ENCODE results near the gene OSBPL3.

OSBPL3 gene

GRCh38 chr7:24784277-24784676 is 195.7 kb downstream of the OSBPL3 start:
- no peak overlapping the region for H3K4me3 ChIP-seq (ENCODE audit: low read depth in 1 of 2, low read length in 2 of 2)
- no peaks in the 10 kb centered on the region for H3K27me3 ChIP-seq (ENCODE audit: low read depth, low read length)
- H3K4me1 ChIP-seq (ENCODE audit: control insufficient read depth in 1 of 2, insufficient read depth in 2 of 2, low read length in 2 of 2), result no peaks in the 10 kb centered on the region
- H3K27ac ChIP-seq (ENCODE audit: low read length), result no peak overlapping the region
- H3K9me3 ChIP-seq (ENCODE audit: control insufficient read depth in 1 of 2, low read length in 2 of 2), result peaks cover 0 to 5% of the 10 kb centered on the region in 2 donors
- no peaks in the 10 kb centered on the region for H3K36me3 ChIP-seq (ENCODE audit: control insufficient read depth in 1 of 2, insufficient read depth in 2 of 2, low read length in 2 of 2)

GRCh38 chr7:24783698-24784097 is 196.3 kb downstream of the OSBPL3 start:
- H3K9me3 ChIP-seq (ENCODE audit: control insufficient read depth in 1 of 2, low read length in 2 of 2), result peaks cover 0 to 5% of the 10 kb centered on the region in 2 donors
- H3K4me1 ChIP-seq (ENCODE audit: control insufficient read depth in 1 of 2, insufficient read depth in 2 of 2, low read length in 2 of 2), result no peaks in the 10 kb centered on the region
- H3K36me3 ChIP-seq (ENCODE audit: control insufficient read depth in 1 of 2, insufficient read depth in 2 of 2, low read length in 2 of 2), result no peaks in the 10 kb centered on the region
- no peak overlapping the region for H3K4me3 ChIP-seq (ENCODE audit: low read depth in 1 of 2, low read length in 2 of 2)
- H3K27me3 ChIP-seq (ENCODE audit: low read depth, low read length), result no peaks in the 10 kb centered on the region
- H3K27ac ChIP-seq (ENCODE audit: low read length), result no peak overlapping the region

DNA sequence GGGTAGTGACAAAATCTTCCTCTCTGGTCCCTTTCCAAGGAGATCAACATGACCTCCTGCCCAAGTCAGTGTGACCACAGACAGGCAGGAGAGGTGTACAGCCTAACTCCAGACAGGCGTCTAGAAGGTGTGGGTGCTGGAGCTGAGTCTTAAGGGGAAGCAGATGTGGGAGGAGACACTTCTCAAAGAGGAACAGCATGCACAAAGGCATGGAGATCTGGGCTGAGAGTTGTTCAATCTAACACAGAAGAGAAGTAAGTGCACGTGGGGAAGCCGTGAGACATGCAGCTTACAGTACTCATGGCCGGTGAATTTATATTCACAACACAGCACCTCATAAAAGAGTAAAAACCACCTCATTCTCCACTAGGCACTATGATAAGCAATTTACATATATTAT is 198.9 kb downstream of the OSBPL3 start:
- Histone ChIP-seq H3K9me3 (ENCODE audit: control insufficient read depth in 1 of 2, low read length in 2 of 2) (peaks cover 0 to 5% of the 10 kb centered on the region in 2 donors), H3K4me1 (ENCODE audit: control insufficient read depth in 1 of 2, insufficient read depth in 2 of 2, low read length in 2 of 2) (no peaks in the 10 kb centered on the region), H3K27me3 (ENCODE audit: low read depth, low read length) (no peaks in the 10 kb centered on the region), H3K27ac (ENCODE audit: low read length) (no peak overlapping the region), H3K4me3 (ENCODE audit: low read depth in 1 of 2, low read length in 2 of 2) (no peak overlapping the region), H3K36me3 (ENCODE audit: control insufficient read depth in 1 of 2, insufficient read depth in 2 of 2, low read length in 2 of 2) (no peaks in the 10 kb centered on the region)

DNA sequence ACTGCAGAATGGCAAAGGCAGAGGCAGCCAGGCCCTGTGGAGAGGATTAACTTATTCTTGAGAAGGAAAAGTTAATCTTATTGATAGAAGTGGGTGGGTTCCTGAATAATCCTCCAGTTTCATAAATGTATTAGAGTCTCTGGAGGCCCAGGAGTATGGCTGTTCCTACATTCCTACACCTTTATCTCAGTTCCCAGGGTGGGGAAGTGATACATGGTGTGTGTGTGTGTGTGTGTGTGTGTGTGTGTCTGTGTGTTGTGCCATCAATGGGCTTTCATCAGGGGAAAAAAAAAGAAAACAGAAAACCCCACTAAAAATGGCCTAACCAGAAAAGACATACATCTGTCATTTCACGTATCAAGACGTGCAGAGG is 200.7 kb downstream of the OSBPL3 start:
- Histone ChIP-seq H3K4me3 (ENCODE audit: low read depth in 1 of 2, low read length in 2 of 2) (no peak overlapping the region), H3K36me3 (ENCODE audit: control insufficient read depth in 1 of 2, insufficient read depth in 2 of 2, low read length in 2 of 2) (no peaks in the 10 kb centered on the region), H3K27ac (ENCODE audit: low read length) (no peak overlapping the region), H3K9me3 (ENCODE audit: control insufficient read depth in 1 of 2, low read length in 2 of 2) (peaks cover 0 to 5% of the 10 kb centered on the region in 2 donors), H3K4me1 (ENCODE audit: control insufficient read depth in 1 of 2, insufficient read depth in 2 of 2, low read length in 2 of 2) (no peaks in the 10 kb centered on the region), H3K27me3 (ENCODE audit: low read depth, low read length) (no peaks in the 10 kb centered on the region)

DNA sequence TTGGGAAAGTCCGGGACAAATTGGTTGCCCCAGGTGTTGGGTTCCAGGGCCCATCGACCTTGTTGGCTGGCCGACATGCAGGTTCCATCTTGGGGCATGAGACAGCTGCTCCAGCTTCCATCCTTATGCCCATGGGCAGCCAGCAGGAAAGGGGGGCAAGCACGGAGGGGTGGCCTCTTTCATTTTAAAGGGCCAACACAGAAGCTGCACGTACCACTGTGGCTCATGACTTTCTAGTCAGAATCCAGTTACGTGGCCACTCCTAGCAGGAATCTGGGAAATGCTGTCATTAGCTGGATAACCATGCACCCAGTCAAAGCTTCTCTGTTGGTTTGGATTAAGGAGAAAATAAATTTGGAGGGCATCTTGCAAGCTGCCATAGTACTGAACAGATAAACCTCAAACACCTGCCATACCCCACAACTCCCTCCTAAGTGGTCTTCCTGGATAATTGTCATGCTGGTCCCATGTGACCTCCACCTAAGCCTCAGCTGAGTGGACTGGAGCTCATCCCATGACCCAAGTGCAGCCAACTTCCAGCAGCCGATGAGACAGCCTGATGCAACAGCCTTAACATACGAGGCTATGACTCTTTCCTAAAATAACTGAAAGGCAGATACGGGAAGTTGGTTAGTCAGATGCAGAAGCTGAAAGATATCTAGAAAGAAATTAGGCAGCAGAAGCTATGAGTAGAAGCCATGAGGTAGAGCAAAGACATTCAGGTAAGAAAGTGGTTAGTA is 201.3 kb downstream of the OSBPL3 start:
- Histone ChIP-seq H3K4me3 (ENCODE audit: low read depth in 1 of 2, low read length in 2 of 2) (no peak overlapping the region), H3K9me3 (ENCODE audit: control insufficient read depth in 1 of 2, low read length in 2 of 2) (peaks cover 0 to 5% of the 10 kb centered on the region in 2 donors), H3K27ac (ENCODE audit: low read length) (no peak overlapping the region), H3K4me1 (ENCODE audit: control insufficient read depth in 1 of 2, insufficient read depth in 2 of 2, low read length in 2 of 2) (no peaks in the 10 kb centered on the region), H3K27me3 (ENCODE audit: low read depth, low read length) (no peaks in the 10 kb centered on the region), H3K36me3 (ENCODE audit: control insufficient read depth in 1 of 2, insufficient read depth in 2 of 2, low read length in 2 of 2) (no peaks in the 10 kb centered on the region)

- Histone ChIP-seq H3K36me3 (ENCODE audit: control insufficient read depth in 1 of 2, insufficient read depth in 2 of 2, low read length in 2 of 2) (no peaks in the 10 kb centered on the region), H3K27ac (ENCODE audit: low read length) (no peak overlapping the region), H3K27me3 (ENCODE audit: low read depth, low read length) (no peaks in the 10 kb centered on the region), H3K4me1 (ENCODE audit: control insufficient read depth in 1 of 2, insufficient read depth in 2 of 2, low read length in 2 of 2) (no peaks in the 10 kb centered on the region), H3K4me3 (ENCODE audit: low read depth in 1 of 2, low read length in 2 of 2) (no peak overlapping the region), H3K9me3 (ENCODE audit: control insufficient read depth in 1 of 2, low read length in 2 of 2) (no peaks in the 10 kb centered on the region)
Observed at GRCh38 chr7:24777806-24778205, 202.2 kb downstream of the OSBPL3 start.

- Histone ChIP-seq H3K4me1 (ENCODE audit: control insufficient read depth in 1 of 2, insufficient read depth in 2 of 2, low read length in 2 of 2) (no peaks in the 10 kb centered on the region), H3K4me3 (ENCODE audit: low read depth in 1 of 2, low read length in 2 of 2) (no peak overlapping the region), H3K27me3 (ENCODE audit: low read depth, low read length) (no peaks in the 10 kb centered on the region), H3K36me3 (ENCODE audit: control insufficient read depth in 1 of 2, insufficient read depth in 2 of 2, low read length in 2 of 2) (no peaks in the 10 kb centered on the region), H3K27ac (ENCODE audit: low read length) (no peak overlapping the region), H3K9me3 (ENCODE audit: control insufficient read depth in 1 of 2, low read length in 2 of 2) (no peaks in the 10 kb centered on the region)
Observed at GRCh38 chr7:24773646-24774045, 206.3 kb downstream of the OSBPL3 start.

- Histone ChIP-seq H3K36me3 (ENCODE audit: control insufficient read depth in 1 of 2, insufficient read depth in 2 of 2, low read length in 2 of 2) (no peaks in the 10 kb centered on the region), H3K27me3 (ENCODE audit: low read depth, low read length) (no peaks in the 10 kb centered on the region), H3K27ac (ENCODE audit: low read length) (no peak overlapping the region), H3K9me3 (ENCODE audit: control insufficient read depth in 1 of 2, low read length in 2 of 2) (no peaks in the 10 kb centered on the region), H3K4me1 (ENCODE audit: control insufficient read depth in 1 of 2, insufficient read depth in 2 of 2, low read length in 2 of 2) (no peaks in the 10 kb centered on the region), H3K4me3 (ENCODE audit: low read depth in 1 of 2, low read length in 2 of 2) (no peak overlapping the region)
Observed at GRCh38 chr7:24769851-24770250, 210.1 kb downstream of the OSBPL3 start.

GRCh38 chr7:24769014-24769830 is 210.8 kb downstream of the OSBPL3 start:
- Histone ChIP-seq H3K4me1 (ENCODE audit: control insufficient read depth in 1 of 2, insufficient read depth in 2 of 2, low read length in 2 of 2) (no peaks in the 10 kb centered on the region), H3K4me3 (ENCODE audit: low read depth in 1 of 2, low read length in 2 of 2) (no peak overlapping the region), H3K9me3 (ENCODE audit: control insufficient read depth in 1 of 2, low read length in 2 of 2) (no peaks in the 10 kb centered on the region), H3K36me3 (ENCODE audit: control insufficient read depth in 1 of 2, insufficient read depth in 2 of 2, low read length in 2 of 2) (no peaks in the 10 kb centered on the region), H3K27me3 (ENCODE audit: low read depth, low read length) (no peaks in the 10 kb centered on the region), H3K27ac (ENCODE audit: low read length) (no peak overlapping the region)

DNA sequence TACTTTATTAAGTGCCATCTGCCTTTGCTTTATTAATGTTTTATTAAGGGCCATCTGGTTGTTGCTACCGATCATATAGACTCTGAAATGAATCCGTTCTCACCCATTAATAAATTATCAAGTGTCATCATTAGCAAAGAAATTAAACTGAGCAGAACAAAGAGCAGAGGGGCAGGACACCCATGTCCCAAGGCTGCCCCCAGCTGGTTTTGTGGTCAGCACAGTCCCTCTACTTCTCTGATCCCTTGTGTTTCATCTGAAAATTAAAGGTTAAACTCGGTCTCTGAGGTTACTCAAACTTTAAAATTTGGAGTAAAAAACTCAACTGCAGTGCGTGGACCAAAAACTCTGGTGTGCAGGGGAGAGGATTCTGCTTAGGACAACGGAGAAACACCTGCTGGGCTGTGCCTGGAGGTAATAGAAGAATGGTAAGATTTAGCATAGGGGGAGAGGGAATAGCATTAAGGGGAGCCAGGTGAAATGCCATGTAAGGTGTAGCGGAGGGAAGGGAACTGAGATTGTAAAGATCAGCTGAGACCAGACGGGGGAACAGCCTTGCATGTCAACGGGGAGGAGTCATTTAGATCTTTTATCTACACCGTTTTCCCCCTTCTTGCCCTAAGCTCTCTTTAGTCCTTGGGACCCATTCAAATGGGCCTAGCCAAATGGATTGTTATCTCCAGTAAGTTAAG is 212.0 kb downstream of the OSBPL3 start:
- Histone ChIP-seq H3K4me1 (ENCODE audit: control insufficient read depth in 1 of 2, insufficient read depth in 2 of 2, low read length in 2 of 2) (no peaks in the 10 kb centered on the region), H3K4me3 (ENCODE audit: low read depth in 1 of 2, low read length in 2 of 2) (no peak overlapping the region), H3K36me3 (ENCODE audit: control insufficient read depth in 1 of 2, insufficient read depth in 2 of 2, low read length in 2 of 2) (no peaks in the 10 kb centered on the region), H3K27ac (ENCODE audit: low read length) (no peak overlapping the region), H3K9me3 (ENCODE audit: control insufficient read depth in 1 of 2, low read length in 2 of 2) (no peaks in the 10 kb centered on the region), H3K27me3 (ENCODE audit: low read depth, low read length) (no peaks in the 10 kb centered on the region)

DNA sequence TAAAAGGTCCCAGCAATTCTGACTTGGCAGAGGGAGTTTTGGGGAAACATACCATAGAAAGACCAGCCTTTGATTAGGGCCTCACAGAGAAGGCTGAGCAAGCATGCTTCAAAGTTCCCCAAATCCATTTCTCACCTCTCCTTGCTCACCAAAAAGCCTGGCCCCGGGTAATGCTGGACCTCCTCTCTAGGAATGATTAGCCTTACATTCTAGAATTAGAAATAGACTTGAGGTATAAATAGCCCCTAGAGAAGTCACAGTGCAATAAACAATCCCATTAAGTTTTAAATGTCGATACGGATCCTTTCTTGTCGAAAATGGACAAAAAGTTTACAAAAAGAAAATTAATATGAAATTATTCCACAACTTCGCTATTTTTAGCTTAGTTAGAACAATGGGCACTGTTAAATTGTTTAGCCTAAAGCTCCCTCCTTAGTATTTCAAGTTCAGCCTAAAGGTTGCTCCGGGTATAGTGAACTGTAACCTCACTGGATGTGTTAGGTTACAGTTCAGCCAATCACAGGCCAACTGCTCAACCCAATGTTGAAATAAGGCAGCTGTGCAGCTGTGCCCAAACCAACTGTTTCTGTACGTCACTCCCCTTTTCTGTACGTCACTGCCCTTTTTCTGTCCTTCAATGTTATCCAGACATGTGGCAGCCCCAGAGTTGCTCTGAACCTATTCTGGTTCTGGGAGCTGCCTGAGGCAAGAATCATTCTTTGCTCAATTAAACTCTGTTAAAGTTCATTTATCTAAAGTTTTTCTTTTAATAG is 214.8 kb downstream of the OSBPL3 start:
- no peak overlapping the region for H3K4me3 ChIP-seq (ENCODE audit: low read depth in 1 of 2, low read length in 2 of 2)
- H3K36me3 ChIP-seq (ENCODE audit: control insufficient read depth in 1 of 2, insufficient read depth in 2 of 2, low read length in 2 of 2), result no peaks in the 10 kb centered on the region
- peaks cover 6% of the 10 kb centered on the region for H3K27me3 ChIP-seq (ENCODE audit: low read depth, low read length)
- no peaks in the 10 kb centered on the region for H3K9me3 ChIP-seq (ENCODE audit: control insufficient read depth in 1 of 2, low read length in 2 of 2)
- no peaks in the 10 kb centered on the region for H3K4me1 ChIP-seq (ENCODE audit: control insufficient read depth in 1 of 2, insufficient read depth in 2 of 2, low read length in 2 of 2)
- no peak overlapping the region for H3K27ac ChIP-seq (ENCODE audit: low read length)

All from muscle layer of duodenum (tissue), 2 donors.